Lower lobe of right lung (tissue), 2 donors: ENCODE measurements around the gene NFYB. TPM values are rescaled to one million over a fixed set of nuclear protein-coding genes. Genes with fewer than 3 reads are reported as not detected.

Experiments
- ATAC-seq, 2 donors: fragments of 200-7000 bp; cut with Tn5 transposase; one replicate each; pipeline ENCODE4 v1.9.1; 2020 to 2022; ENCODE audit warnings: mild to moderate bottlenecking in 2 of 2, moderate library complexity in 2 of 2
- DNase-seq: peaks from one replicate; pipeline ENCODE4 v3.0.0-alpha.2; 2020
- H3K27ac ChIP-seq: fragments of 200-600 bp; one replicate; pipeline ENCODE4 v1.8.0; 2022
- H3K27me3 ChIP-seq: fragments of 200-600 bp; one replicate; pipeline ENCODE4 v1.8.0; 2022; ENCODE audit warnings: low read depth
- H3K36me3 ChIP-seq: fragments of 200-600 bp; one replicate; pipeline ENCODE4 v1.8.0; 2022; ENCODE audit warnings: mild to moderate bottlenecking
- H3K4me1 ChIP-seq: fragments of 200-600 bp; one replicate; pipeline ENCODE4 v1.8.0; 2022
- H3K4me3 ChIP-seq: fragments of 200-600 bp; one replicate; pipeline ENCODE4 v1.8.0; 2022; ENCODE audit warnings: mild to moderate bottlenecking
- H3K9me3 ChIP-seq: fragments of 200-600 bp; one replicate; pipeline ENCODE4 v1.8.0; 2022
- intact Hi-C: fragments of 100-400 bp; cut with DNase I; formaldehyde crosslinking; loops from one replicate; pipeline ENCODE4 v1.11.0; 2022
- total RNA-seq: library from RNA; stranded (reverse); fragmentation: NEBNext Ultra II Directional; extraction: Animal tissue kit (Norgen Biotek cat#: 25700); gene quantifications from one replicate; pipeline ENCODE4 v1.2.1, GENCODE V29; 2021
- TF ChIP-seq, protein P1 (sequence below): fragments of 200-600 bp; IDR thresholded peaks from one replicate; pipeline ENCODE4 v1.8.0; 2022; ENCODE audit warnings: antibody characterized with exemption, mild to moderate bottlenecking
- donor health status: DM: no; HTN: yes; CAD: no; lungs with severe emphysema.

NFYB gene
- total RNA-seq, 1 donor from 2014 or later, result 31.2 TPM

DNA sequence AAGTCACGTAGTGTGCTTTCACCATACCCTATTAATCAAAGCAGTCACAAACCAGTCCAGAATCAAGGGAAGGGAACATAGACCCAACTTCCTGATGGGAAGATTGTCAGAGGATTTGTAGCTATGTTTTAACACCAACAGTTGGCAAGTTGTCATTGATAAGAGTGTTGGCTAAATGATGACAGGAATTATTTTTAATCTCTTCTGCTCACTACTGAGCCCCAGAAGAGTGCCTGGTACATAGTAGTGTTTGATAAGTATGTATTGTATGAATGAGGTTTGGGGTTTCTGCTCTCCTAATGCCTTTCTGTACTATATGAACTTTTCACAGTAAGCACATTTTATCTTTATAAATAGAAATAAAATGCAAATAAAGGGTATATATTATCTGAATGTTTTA is 59.0 kb downstream of the NFYB start:
- H3K27ac ChIP-seq, result no peak overlapping the region
- peaks cover 49% of the 10 kb centered on the region for H3K36me3 ChIP-seq
- H3K27me3 ChIP-seq, result no peaks in the 10 kb centered on the region
- TF ChIP-seq, protein P1, sequence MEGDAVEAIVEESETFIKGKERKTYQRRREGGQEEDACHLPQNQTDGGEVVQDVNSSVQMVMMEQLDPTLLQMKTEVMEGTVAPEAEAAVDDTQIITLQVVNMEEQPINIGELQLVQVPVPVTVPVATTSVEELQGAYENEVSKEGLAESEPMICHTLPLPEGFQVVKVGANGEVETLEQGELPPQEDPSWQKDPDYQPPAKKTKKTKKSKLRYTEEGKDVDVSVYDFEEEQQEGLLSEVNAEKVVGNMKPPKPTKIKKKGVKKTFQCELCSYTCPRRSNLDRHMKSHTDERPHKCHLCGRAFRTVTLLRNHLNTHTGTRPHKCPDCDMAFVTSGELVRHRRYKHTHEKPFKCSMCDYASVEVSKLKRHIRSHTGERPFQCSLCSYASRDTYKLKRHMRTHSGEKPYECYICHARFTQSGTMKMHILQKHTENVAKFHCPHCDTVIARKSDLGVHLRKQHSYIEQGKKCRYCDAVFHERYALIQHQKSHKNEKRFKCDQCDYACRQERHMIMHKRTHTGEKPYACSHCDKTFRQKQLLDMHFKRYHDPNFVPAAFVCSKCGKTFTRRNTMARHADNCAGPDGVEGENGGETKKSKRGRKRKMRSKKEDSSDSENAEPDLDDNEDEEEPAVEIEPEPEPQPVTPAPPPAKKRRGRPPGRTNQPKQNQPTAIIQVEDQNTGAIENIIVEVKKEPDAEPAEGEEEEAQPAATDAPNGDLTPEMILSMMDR, result no peak
- no peaks in the 10 kb centered on the region for H3K4me1 ChIP-seq
- intact Hi-C loops, result no loop called here
- no peak for DNase-seq
- ATAC-seq, result no peak
- no peak overlapping the region for H3K4me3 ChIP-seq
- H3K9me3 ChIP-seq, result no peaks in the 10 kb centered on the region

DNA sequence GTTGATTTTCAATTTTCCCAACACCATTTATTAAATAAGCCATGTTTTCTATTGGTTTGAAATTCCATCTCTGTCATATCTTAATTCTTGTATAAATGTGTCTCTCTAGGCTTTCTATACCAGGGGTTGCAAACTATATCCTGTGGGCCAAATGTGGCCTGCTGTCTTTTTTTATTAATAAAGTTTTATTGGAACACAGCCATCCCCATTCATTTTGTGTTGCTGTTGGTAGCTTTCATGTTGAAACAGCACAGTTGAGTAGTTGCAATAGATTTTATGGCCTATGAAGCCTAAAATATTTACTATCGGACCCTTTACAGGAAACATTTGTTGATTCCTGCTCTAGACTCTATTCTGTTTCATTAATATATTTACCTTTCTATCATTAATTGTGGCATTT is 64.3 kb downstream of the NFYB start:
- intact Hi-C loops, result no loop called here
- Histone ChIP-seq H3K9me3 (no peaks in the 10 kb centered on the region), H3K4me1 (no peaks in the 10 kb centered on the region), H3K4me3 (no peak overlapping the region), H3K27ac (no peak overlapping the region), H3K27me3 (no peaks in the 10 kb centered on the region), H3K36me3 (peaks cover 44% of the 10 kb centered on the region)
- ATAC-seq, result no peak
- TF ChIP-seq, protein P1, result no peak
- no peak for DNase-seq

DNA sequence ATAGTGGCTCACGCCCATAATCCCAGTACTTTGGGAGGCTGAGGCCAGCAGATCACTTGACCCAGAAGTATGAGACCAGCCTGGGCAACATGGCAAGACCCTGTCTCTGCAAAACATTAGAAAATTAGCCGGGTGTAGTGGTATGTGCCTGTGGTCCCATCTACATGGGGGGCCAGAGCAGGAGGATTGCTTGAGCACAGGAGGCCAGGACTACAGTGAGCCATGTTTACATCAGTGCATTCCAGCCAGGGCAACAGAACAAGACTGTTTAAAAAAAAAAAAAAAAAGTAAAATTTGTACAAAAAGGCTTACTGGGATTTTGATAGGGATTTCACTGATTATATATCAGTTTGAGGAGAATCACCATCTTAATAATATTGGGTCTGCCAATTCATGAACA is 65.9 kb downstream of the NFYB start:
- no peak for DNase-seq
- Histone ChIP-seq H3K27me3 (no peaks in the 10 kb centered on the region), H3K4me3 (no peak overlapping the region), H3K27ac (no peak overlapping the region), H3K36me3 (peaks cover 49% of the 10 kb centered on the region), H3K4me1 (peaks cover 2% of the 10 kb centered on the region), H3K9me3 (no peaks in the 10 kb centered on the region)
- intact Hi-C loops, result no loop called here
- no peak for ATAC-seq
- TF ChIP-seq, protein P1, result no peak

Other genes with a start within 250 kb of the NFYB start
- 666 TPM for gene HSP90B1, start 207.8 kb downstream of the NFYB start, total RNA-seq
- gene TDG, start 172.3 kb downstream of the NFYB start, total RNA-seq, result 19.7 TPM
- gene GLT8D2, start 88.0 kb downstream of the NFYB start, total RNA-seq, result 10.5 TPM
- 18.5 TPM for gene HCFC2, start 73.7 kb downstream of the NFYB start, total RNA-seq
- 144 TPM for gene TXNRD1, start 77.6 kb upstream of the NFYB start, total RNA-seq
- gene EID3, start 165.5 kb upstream of the NFYB start, total RNA-seq, result 3.3 TPM